NK-92 (cell line): ENCODE results near the gene RCAN2.
"Not testable (repeated sequence)": the region's sequence is repeated elsewhere in the genome, so short reads cannot be mapped to it uniquely, and the experiment has no call there.

Source experiments
- DNase-seq: peaks from one replicate; lab custom pipeline; 2025; ENCODE audit not compliant: unreplicated experiment; lab: John Stamatoyannopoulos, UW

The RCAN2 gene

GRCh38 chr6:46440641-46441040 lies 50.6 kb downstream of the RCAN2 start:
- no peak for DNase-seq

GRCh38 chr6:46440141-46440540 lies 51.1 kb downstream of the RCAN2 start:
- DNase-seq = no peak

- no peak for DNase-seq
These were observed 53.0 kb downstream of the RCAN2 start for GRCh38 chr6:46438245-46438644.

- DNase-seq = no peak
These were observed 53.5 kb downstream of the RCAN2 start for GRCh38 chr6:46437671-46438221.

GRCh38 chr6:46422619-46423018 lies 68.6 kb downstream of the RCAN2 start:
- DNase-seq = no peak

GRCh38 chr6:46421939-46422338 lies 69.3 kb downstream of the RCAN2 start:
- DNase-seq = no peak

- DNase-seq = no peak
These were observed 70.2 kb downstream of the RCAN2 start for GRCh38 chr6:46420921-46421638.

- no peak for DNase-seq
These were observed 71.7 kb downstream of the RCAN2 start for GRCh38 chr6:46419576-46420002.

- no peak for DNase-seq
These were observed 76.9 kb downstream of the RCAN2 start for GRCh38 chr6:46414398-46414797.

GRCh38 chr6:46412662-46413061 lies 78.6 kb downstream of the RCAN2 start:
- no peak for DNase-seq

- no peak for DNase-seq
These were observed 79.6 kb downstream of the RCAN2 start for GRCh38 chr6:46411456-46412197.

GRCh38 chr6:46410334-46410953 lies 80.8 kb downstream of the RCAN2 start:
- DNase-seq = no peak

- DNase-seq = no peak
These were observed 83.3 kb downstream of the RCAN2 start for GRCh38 chr6:46407776-46408530.

GRCh38 chr6:46407246-46407645 lies 84.0 kb downstream of the RCAN2 start:
- no peak for DNase-seq

- not testable (repeated sequence) for DNase-seq
These were observed 85.5 kb downstream of the RCAN2 start for GRCh38 chr6:46405620-46406180.

GRCh38 chr6:46400898-46401297 lies 90.4 kb downstream of the RCAN2 start:
- DNase-seq = no peak

GRCh38 chr6:46395530-46395929 lies 95.7 kb downstream of the RCAN2 start:
- DNase-seq = no peak

GRCh38 chr6:46393940-46394337 lies 97.3 kb downstream of the RCAN2 start:
- DNase-seq = no peak

GRCh38 chr6:46393161-46393939 lies 97.9 kb downstream of the RCAN2 start:
- no peak for DNase-seq

GRCh38 chr6:46392294-46392693 lies 99.0 kb downstream of the RCAN2 start:
- DNase-seq = no peak
